Colonic mucosa (tissue), 4 donors: ENCODE measurements around the gene KCNIP4. TPM values are rescaled to one million over a fixed set of nuclear protein-coding genes. Genes with fewer than 3 reads are reported as not detected.
"Not testable (repeated sequence)": the region's sequence is repeated elsewhere in the genome, so short reads cannot be mapped to it uniquely, and the experiment has no call there.

Experiments used
- DNase-seq: peaks from one replicate; pipeline ENCODE4 v3.0.0-alpha.2; 2020
- H3K27ac ChIP-seq: fragments of 200-600 bp; one replicate; pipeline ENCODE4 v1.8.0; 2021
- H3K27me3 ChIP-seq: fragments of 200-600 bp; one replicate; pipeline ENCODE4 v1.8.0; 2021
- H3K36me3 ChIP-seq: fragments of 200-600 bp; one replicate; pipeline ENCODE4 v1.8.0; 2021
- H3K4me1 ChIP-seq: fragments of 200-600 bp; one replicate; pipeline ENCODE4 v1.8.0; 2021; ENCODE audit warnings: mild to moderate bottlenecking
- H3K4me3 ChIP-seq: fragments of 200-600 bp; one replicate; pipeline ENCODE4 v1.8.0; 2021
- H3K9ac ChIP-seq, 2 donors: one replicate each; pipeline ENCODE4 v1.7.0; 2013; ENCODE audit warnings: control low read depth in 2 of 2, low read depth in 2 of 2, low read length in 2 of 2
- H3K9me3 ChIP-seq: fragments of 200-600 bp; one replicate; pipeline ENCODE4 v1.8.0; 2021
- CTCF ChIP-seq: fragments of 200-600 bp; IDR thresholded peaks from one replicate; pipeline ENCODE4 v1.8.0; 2022; ENCODE audit warnings: antibody characterized with exemption, mild to moderate bottlenecking
- intact Hi-C: fragments of 100-400 bp; cut with DNase I; formaldehyde crosslinking; loops from one replicate; pipeline ENCODE4 v1.14.1; 2022
- total RNA-seq, 2 donors: library from RNA; stranded (reverse); fragmentation: NEBNext Ultra II Directional in 1 of 2; extraction: Animal tissue kit (Norgen Biotek cat#: 25700) in 1 of 2; gene quantifications; one replicate each; pipeline ENCODE4 v1.2.1, GENCODE V29; 2021
- donor health status: healthy.
- donor health status: DM: no; HTN: no; CAD: no.
- donor health status: DM: no; HTN: no; CAD: no.

The KCNIP4 gene
- total RNA-seq, 2 donors from 2014 or later, result 0.67 to 1.2 TPM

DNA sequence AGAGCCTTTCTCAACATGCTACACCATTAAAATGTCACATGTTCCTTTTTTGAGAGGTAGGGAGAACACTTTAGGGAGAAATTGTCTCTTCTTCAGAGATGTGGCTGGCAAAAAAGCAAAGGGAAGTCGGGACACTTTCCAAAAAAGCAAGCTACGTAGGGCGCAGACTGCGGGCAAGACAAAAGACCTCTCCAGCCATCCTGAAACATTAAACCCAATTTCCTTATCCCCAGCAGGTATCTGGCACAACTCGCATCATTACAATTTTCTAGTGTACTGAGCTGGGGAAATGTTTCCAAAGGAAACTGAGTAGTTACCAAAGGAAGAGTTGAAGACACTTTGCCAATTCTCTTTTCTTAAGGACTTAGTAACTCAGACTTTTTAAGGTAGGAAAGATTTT, 1132.3 kb downstream of the KCNIP4 start:
- no peak overlapping the region for H3K4me3 ChIP-seq
- H3K36me3 ChIP-seq, result no peaks in the 10 kb centered on the region
- H3K9ac ChIP-seq, result no peak overlapping the region
- no peak for TF ChIP-seq CTCF
- no peak overlapping the region for H3K27ac ChIP-seq
- H3K9me3 ChIP-seq, result no peaks in the 10 kb centered on the region
- intact Hi-C loops, result no loop called here
- no peaks in the 10 kb centered on the region for H3K4me1 ChIP-seq
- no peak for DNase-seq
- no peaks in the 10 kb centered on the region for H3K27me3 ChIP-seq

DNA sequence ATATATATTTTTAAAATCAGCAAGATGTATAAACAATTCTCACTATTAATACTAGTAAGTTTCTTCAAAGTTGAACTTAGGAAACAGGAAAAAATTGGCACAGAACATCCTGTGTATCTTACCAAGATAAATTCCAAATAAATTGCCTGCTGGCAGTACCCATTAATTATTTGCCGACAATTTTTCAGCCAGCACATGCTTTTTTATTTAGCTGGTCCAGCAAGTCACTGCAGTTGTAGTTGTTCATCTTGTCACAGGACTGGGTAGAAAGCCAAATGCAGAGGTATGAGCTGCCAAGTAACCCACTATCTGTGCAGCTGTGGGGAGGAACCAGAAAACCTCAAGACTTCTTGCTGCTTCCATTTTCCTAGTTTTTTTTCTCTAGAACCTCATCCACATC, 1134.9 kb downstream of the KCNIP4 start:
- TF ChIP-seq CTCF, result no peak
- Histone ChIP-seq H3K27ac (no peak overlapping the region), H3K9me3 (no peaks in the 10 kb centered on the region), H3K9ac (no peak overlapping the region), H3K4me1 (no peaks in the 10 kb centered on the region), H3K4me3 (no peak overlapping the region), H3K36me3 (no peaks in the 10 kb centered on the region), H3K27me3 (no peaks in the 10 kb centered on the region)
- intact Hi-C loops, result no loop called here
- no peak for DNase-seq

- Histone ChIP-seq H3K9me3 (no peaks in the 10 kb centered on the region), H3K4me1 (no peaks in the 10 kb centered on the region), H3K4me3 (no peak overlapping the region), H3K27me3 (no peaks in the 10 kb centered on the region), H3K27ac (no peak overlapping the region), H3K36me3 (no peaks in the 10 kb centered on the region), H3K9ac (no peak overlapping the region)
- TF ChIP-seq CTCF, result no peak
- no peak for DNase-seq
- intact Hi-C loops, result no loop called here
Measured at GRCh38 chr4:20809812-20810211, 1138.8 kb downstream of the KCNIP4 start.

GRCh38 chr4:20805716-20806115, 1142.9 kb downstream of the KCNIP4 start:
- TF ChIP-seq CTCF, result no peak
- no peak overlapping the region for H3K27ac ChIP-seq
- no peak overlapping the region for H3K4me3 ChIP-seq
- no peaks in the 10 kb centered on the region for H3K36me3 ChIP-seq
- intact Hi-C loops, result no loop called here
- no peaks in the 10 kb centered on the region for H3K27me3 ChIP-seq
- no peak overlapping the region for H3K9ac ChIP-seq
- no peaks in the 10 kb centered on the region for H3K4me1 ChIP-seq
- no peak for DNase-seq
- H3K9me3 ChIP-seq, result no peaks in the 10 kb centered on the region

DNA sequence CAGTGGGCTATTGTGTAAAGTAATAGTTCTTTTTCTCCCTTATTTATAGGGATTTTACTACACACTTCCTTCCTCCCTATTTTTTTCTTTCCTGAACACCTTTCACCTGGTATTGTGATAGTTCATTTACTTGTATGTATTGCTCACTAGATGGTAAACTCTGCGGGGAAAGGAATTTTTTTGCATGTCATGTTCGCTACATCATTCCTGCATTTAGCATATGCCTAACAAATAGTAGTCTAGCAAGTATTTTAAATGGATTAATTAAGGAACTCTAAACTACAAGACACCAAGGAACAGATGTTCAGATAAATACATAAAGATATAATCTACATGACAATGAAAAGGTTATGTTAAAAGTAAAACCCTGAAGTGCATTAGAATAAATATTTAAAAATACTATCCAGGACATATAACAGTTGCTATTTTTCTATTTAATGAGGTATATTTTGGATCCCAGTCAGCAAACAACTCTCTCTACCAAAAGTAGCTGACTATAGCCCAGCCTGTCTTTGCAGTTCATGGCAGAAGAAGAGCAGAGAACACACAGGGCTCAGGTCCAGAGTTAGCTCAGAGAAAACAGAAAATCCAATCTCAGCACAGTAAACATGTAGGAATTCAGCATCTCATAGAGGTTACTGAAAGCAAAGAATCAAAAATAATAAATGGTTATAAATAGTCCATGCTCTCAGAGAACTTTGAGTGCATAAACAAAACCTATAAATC, 1160.5 kb downstream of the KCNIP4 start:
- no peaks in the 10 kb centered on the region for H3K36me3 ChIP-seq
- H3K4me3 ChIP-seq, result no peak overlapping the region
- H3K9me3 ChIP-seq, result no peaks in the 10 kb centered on the region
- H3K27me3 ChIP-seq, result no peaks in the 10 kb centered on the region
- no peak for DNase-seq
- TF ChIP-seq CTCF, result no peak
- H3K9ac ChIP-seq, result no peak overlapping the region
- no peak overlapping the region for H3K27ac ChIP-seq
- H3K4me1 ChIP-seq, result no peaks in the 10 kb centered on the region
- intact Hi-C loops, result no loop called here

DNA sequence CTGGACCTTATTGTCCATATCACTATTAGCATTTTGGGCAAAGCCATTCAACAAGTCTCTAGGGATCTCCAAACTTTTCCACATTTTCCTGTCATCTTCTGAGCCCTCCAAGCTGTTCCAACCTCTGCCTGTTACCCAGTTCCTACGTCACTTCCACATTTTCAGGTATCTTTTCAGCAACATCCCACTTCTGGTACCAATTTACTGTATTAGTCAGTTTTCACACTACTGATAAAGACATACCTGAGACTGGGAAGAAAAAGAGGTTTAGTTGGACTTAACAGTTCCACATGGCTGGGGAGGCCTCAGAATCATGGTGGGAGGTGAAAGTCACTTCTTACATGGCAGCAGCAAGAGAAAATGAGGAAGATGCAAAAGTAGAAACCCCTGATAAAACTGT, 1165.4 kb downstream of the KCNIP4 start:
- H3K27ac ChIP-seq, H3K9me3 ChIP-seq, H3K36me3 ChIP-seq, DNase-seq, H3K27me3 ChIP-seq, H3K4me1 ChIP-seq, intact Hi-C loops, H3K4me3 ChIP-seq, H3K9ac ChIP-seq: not testable (repeated sequence)
